Fibroblast of lung (primary cell): Measurements from ENCODE around the gene NCKIPSD.

Source experiments
- CTCF ChIP-seq, 2 donors: IDR thresholded peaks in 1 of 2; conservative IDR thresholded peaks in 1 of 2; 1 replicate in 1 of 2; 2 replicates in 1 of 2; pipeline ENCODE4 v1.5.1; 2011 to 2012; ENCODE audit warnings: low read length in 2 of 2, control low read depth in 1 of 2, inconsistent platforms in 1 of 2, low read depth in 1 of 2, mild to moderate bottlenecking in 1 of 2
- EZH2 ChIP-seq: IDR thresholded peaks from 2 replicates; pipeline ENCODE4 v1.5.1; 2012; ENCODE audit warnings: low read length, control low read depth, mild to moderate bottlenecking; ENCODE audit errors: missing control alignments

GRCh38 chr3:48631516-48632448, 53.9 kb downstream of the NCKIPSD start:
- no peak for TF ChIP-seq EZH2
- TF ChIP-seq CTCF (conservative IDR thresholded peaks at IDR 0.05 in 1 of 2, IDR thresholded peaks at IDR 0.05 in 1 of 2; ENCODE audit: low read depth in 1 of 2, low read length in 2 of 2): no peak
